AG09309 (cell line): ENCODE measurements around the gene MYBPH.

Experiments
- DNase-seq: peaks from one replicate; pipeline ENCODE4 v3.0.0-alpha.2; 2010; ENCODE audit warnings: low read depth
- H3K4me3 ChIP-seq: 2 replicates; pipeline ENCODE4 v1.5.1; 2011; ENCODE audit warnings: mild to moderate bottlenecking, low read depth, low read length, moderate library complexity; ENCODE audit not compliant: control insufficient read depth
- TF ChIP-seq, protein P1 (sequence below): IDR thresholded peaks from 2 replicates; pipeline ENCODE4 v1.5.1; 2011; ENCODE audit warnings: mild to moderate bottlenecking, low read depth, low read length, inconsistent platforms; ENCODE audit not compliant: insufficient read depth, control insufficient read depth; ENCODE audit errors: missing control alignments

MYBPH gene

GRCh38 chr1:203174324-203174985 is 1.2 kb downstream of the MYBPH start:
- no peak overlapping the region for H3K4me3 ChIP-seq
- TF ChIP-seq, protein P1, sequence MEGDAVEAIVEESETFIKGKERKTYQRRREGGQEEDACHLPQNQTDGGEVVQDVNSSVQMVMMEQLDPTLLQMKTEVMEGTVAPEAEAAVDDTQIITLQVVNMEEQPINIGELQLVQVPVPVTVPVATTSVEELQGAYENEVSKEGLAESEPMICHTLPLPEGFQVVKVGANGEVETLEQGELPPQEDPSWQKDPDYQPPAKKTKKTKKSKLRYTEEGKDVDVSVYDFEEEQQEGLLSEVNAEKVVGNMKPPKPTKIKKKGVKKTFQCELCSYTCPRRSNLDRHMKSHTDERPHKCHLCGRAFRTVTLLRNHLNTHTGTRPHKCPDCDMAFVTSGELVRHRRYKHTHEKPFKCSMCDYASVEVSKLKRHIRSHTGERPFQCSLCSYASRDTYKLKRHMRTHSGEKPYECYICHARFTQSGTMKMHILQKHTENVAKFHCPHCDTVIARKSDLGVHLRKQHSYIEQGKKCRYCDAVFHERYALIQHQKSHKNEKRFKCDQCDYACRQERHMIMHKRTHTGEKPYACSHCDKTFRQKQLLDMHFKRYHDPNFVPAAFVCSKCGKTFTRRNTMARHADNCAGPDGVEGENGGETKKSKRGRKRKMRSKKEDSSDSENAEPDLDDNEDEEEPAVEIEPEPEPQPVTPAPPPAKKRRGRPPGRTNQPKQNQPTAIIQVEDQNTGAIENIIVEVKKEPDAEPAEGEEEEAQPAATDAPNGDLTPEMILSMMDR = no peak
- no peak for DNase-seq

GRCh38 chr1:203173566-203173965 is 2.1 kb downstream of the MYBPH start:
- no peak for DNase-seq
- H3K4me3 ChIP-seq = no peak overlapping the region
- TF ChIP-seq, protein P1 = no peak

GRCh38 chr1:203173011-203173555 is 2.5 kb downstream of the MYBPH start:
- no peak for DNase-seq
- TF ChIP-seq, protein P1 = no peak
- H3K4me3 ChIP-seq = no peak overlapping the region

- TF ChIP-seq, protein P1 = peak; percentile 98
- DNase-seq = no peak
Measured at GRCh38 chr1:203172184-203173010, 3.2 kb downstream of the MYBPH start.

GRCh38 chr1:203171341-203172183 is 4.1 kb downstream of the MYBPH start:
- TF ChIP-seq, protein P1 = no peak
- no peak for DNase-seq
- no peak overlapping the region for H3K4me3 ChIP-seq

More at GRCh38 chr1:203172184-203173010, 3.2 kb downstream of the MYBPH start:
- no peak overlapping the region for H3K4me3 ChIP-seq
